Motor neuron (in vitro differentiated cells): ENCODE data around the gene TEX101. TPM values are rescaled to one million over a fixed set of nuclear protein-coding genes. Genes with fewer than 3 reads are reported as not detected.

Experiments used
- ATAC-seq, 8 experiments: fragments of 200-7000 bp; cut with Tn5 transposase; replicated peaks in 6 of 8; 2 replicates each; pipeline ENCODE4 v1.8.0; 2021; ENCODE audit warnings: mild to moderate bottlenecking in 8 of 8, moderate library complexity in 8 of 8
- H3K27ac ChIP-seq, 2 donors: fragments of 250-450 bp; sonication (Bioruptor Pico); 2 replicates each; pipeline ENCODE4 v1.9.0; 2021; ENCODE audit warnings: antibody characterized with exemption in 2 of 2, mild to moderate bottlenecking in 2 of 2, moderate library complexity in 1 of 2
- H3K4me1 ChIP-seq, 2 donors: fragments of 250-450 bp; sonication (Bioruptor Pico); replicated peaks in 1 of 2; 2 replicates each; pipeline ENCODE4 v1.6.1; 2021; ENCODE audit warnings: antibody characterized with exemption in 2 of 2, mild to moderate bottlenecking in 2 of 2, moderate library complexity in 1 of 2
- H3K4me3 ChIP-seq, 5 donors: fragments of 250-450 bp; sonication (Bioruptor Pico); 2 replicates each; pipeline ENCODE4 v1.9.0; 2021; ENCODE audit warnings: antibody characterized with exemption in 5 of 5, mild to moderate bottlenecking in 5 of 5, moderate library complexity in 4 of 5
- WGBS, 10 experiments: fragments of 450-650 bp; shearing (Covaris generic); methylation state at CpG; one replicate each; pipeline ENCODE4 v1.0.0; 2022; 5-methylcytosine and 5-hydroxymethylcytosine counted together
- in situ Hi-C, 9 experiments: fragments of 400-800 bp; cut with MboI; loops; one replicate each; pipeline ENCODE4 v1.15.0; 2021; ENCODE audit warnings: low sequenced_read_pairs in 9 of 9, low pct_unique_long_range_greater_than_20kb in 2 of 9; ENCODE audit not compliant: unreplicated experiment in 9 of 9
- total RNA-seq, 8 experiments: library from RNA; unstranded; fragments of 300-600 nt; gene quantifications; 2 replicates each; pipeline versions ENCODE4 v1.2.3 to v1.2.4, GENCODE V29; 2022

The TEX101 gene
- total RNA-seq, 8 experiments from 2014 or later: not detected

DNA sequence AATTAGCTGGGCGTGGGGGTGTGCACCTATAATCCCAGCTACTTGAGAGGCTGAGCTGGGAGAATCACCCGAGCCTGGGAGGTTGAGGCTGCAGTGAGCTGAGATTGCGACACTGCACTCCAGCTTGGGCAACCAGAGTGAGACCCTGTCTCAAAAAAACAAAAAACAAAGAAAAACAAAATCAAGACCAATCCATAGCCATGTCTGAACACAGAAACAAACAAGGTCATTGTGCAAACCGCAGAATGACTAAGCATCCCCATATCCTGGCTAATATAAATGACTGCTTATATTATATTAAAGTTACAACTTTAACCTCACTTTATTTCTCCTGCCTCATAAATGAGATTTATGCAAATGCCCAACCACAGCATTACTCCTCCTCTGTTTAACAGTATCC, 53.0 kb downstream of the TEX101 start:
- WGBS, 10 experiments: 33 to 90% (median 67%) methylated on average over 1 to 4 of the region's 4 CpGs; no CpG with 5 or more reads in 1 of the 10 experiments
- Histone ChIP-seq H3K4me1 (no peaks in the 10 kb centered on the region), H3K4me3 (no peak overlapping the region), H3K27ac (no peak overlapping the region)
- ATAC-seq: no peak
- in situ Hi-C loops: no loop called here

Other genes starting within 250 kb of the TEX101 start
- under 1 TPM in 3 of 8 experiments, not detected in 5; 0.13 to 0.80 (median 0.47) TPM for gene PSG5, start 228.4 kb upstream of the TEX101 start, total RNA-seq
- gene PSG4, start 209.3 kb upstream of the TEX101 start, total RNA-seq: 1 to 10 TPM in 2 of 8 experiments, under 1 TPM in 2, not detected in 4; 0.21 to 2.2 (median 0.79) TPM
- gene PSG9, start 145.4 kb upstream of the TEX101 start, total RNA-seq: under 1 TPM in 5 of 8 experiments, not detected in 3; 0.05 to 0.46 (median 0.38) TPM
- gene CD177, start 61.2 kb upstream of the TEX101 start, total RNA-seq: under 1 TPM in 2 of 8 experiments, not detected in 6; 0.24 to 0.51 TPM
- 1 to 10 TPM in 6 of 8 experiments, under 1 TPM in 2; 0.31 to 4.6 (median 1.1) TPM for gene LYPD3, start 50.7 kb downstream of the TEX101 start, total RNA-seq
- 10 to 100 TPM in 5 of 8 experiments, 1 to 10 TPM in 3; 3.9 to 17.7 (median 13.2) TPM for gene PHLDB3, start 89.9 kb downstream of the TEX101 start, total RNA-seq
- gene ETHE1, start 112.3 kb downstream of the TEX101 start, total RNA-seq: 10 to 100 TPM; 11.5 to 70.2 (median 22.1) TPM
- gene ZNF575, start 118.3 kb downstream of the TEX101 start, total RNA-seq: 1 to 10 TPM in 4 of 8 experiments, under 1 TPM in 4; 0.46 to 2.4 (median 1.0) TPM
- gene XRCC1, start 160.6 kb downstream of the TEX101 start, total RNA-seq: 10 to 100 TPM in 7 of 8 experiments, 1 to 10 TPM in 1; 7.2 to 62.1 (median 30.1) TPM
- gene PINLYP, start 160.9 kb downstream of the TEX101 start, total RNA-seq: 10 to 100 TPM in 2 of 8 experiments, 1 to 10 TPM in 5, under 1 TPM in 1; 0.64 to 22.4 (median 3.0) TPM
- 10 to 100 TPM; 17.2 to 46.5 (median 29.0) TPM for gene IRGQ, start 181.2 kb downstream of the TEX101 start, total RNA-seq
- 10 to 100 TPM in 5 of 8 experiments, 1 to 10 TPM in 3; 8.0 to 19.0 (median 11.8) TPM for gene ZNF576, start 181.7 kb downstream of the TEX101 start, total RNA-seq
- 1 to 10 TPM in 2 of 8 experiments, under 1 TPM in 6; 0.60 to 2.3 (median 0.77) TPM for gene SRRM5, start 197.2 kb downstream of the TEX101 start, total RNA-seq
- gene ZNF428, start 204.7 kb downstream of the TEX101 start, total RNA-seq: 100 to 1,000 TPM in 2 of 8 experiments, 10 to 100 TPM in 6; 17.4 to 166 (median 84.4) TPM
- gene CADM4, start 225.0 kb downstream of the TEX101 start, total RNA-seq: 10 to 100 TPM in 6 of 8 experiments, 1 to 10 TPM in 2; 1.0 to 91.6 (median 70.8) TPM